Lower leg skin (tissue), 3 donors: ENCODE results near the gene DTHD1.

Source experiments
- CTCF ChIP-seq, 3 donors: fragments of 450-650 bp; IDR thresholded peaks; one replicate each; pipeline ENCODE4 v1.5.1; 2016; ENCODE audit warnings: antibody characterized with exemption in 3 of 3, mild to moderate bottlenecking in 3 of 3, moderate library complexity in 2 of 3
- POLR2A ChIP-seq, 2 donors: fragments of 450-650 bp; IDR thresholded peaks; one replicate each; pipeline ENCODE4 v1.6.1; 2016 to 2017; ENCODE audit warnings: antibody characterized with exemption in 2 of 2, mild to moderate bottlenecking in 1 of 2, moderate library complexity in 1 of 2

GRCh38 chr4:36282503-36283030 lies 1.2 kb downstream of the DTHD1 start:
- TF ChIP-seq CTCF (IDR thresholded peaks at IDR 0.05) = no peak
- no peak for TF ChIP-seq POLR2A (IDR thresholded peaks at IDR 0.05)
